Measurements from ENCODE around the gene UBXN10. TPM values are rescaled to one million over a fixed set of nuclear protein-coding genes. Genes with fewer than 3 reads are reported as not detected.

The UBXN10 gene
- total RNA-seq, 1 donor from 2014 or later, result 0.87 TPM

DNA sequence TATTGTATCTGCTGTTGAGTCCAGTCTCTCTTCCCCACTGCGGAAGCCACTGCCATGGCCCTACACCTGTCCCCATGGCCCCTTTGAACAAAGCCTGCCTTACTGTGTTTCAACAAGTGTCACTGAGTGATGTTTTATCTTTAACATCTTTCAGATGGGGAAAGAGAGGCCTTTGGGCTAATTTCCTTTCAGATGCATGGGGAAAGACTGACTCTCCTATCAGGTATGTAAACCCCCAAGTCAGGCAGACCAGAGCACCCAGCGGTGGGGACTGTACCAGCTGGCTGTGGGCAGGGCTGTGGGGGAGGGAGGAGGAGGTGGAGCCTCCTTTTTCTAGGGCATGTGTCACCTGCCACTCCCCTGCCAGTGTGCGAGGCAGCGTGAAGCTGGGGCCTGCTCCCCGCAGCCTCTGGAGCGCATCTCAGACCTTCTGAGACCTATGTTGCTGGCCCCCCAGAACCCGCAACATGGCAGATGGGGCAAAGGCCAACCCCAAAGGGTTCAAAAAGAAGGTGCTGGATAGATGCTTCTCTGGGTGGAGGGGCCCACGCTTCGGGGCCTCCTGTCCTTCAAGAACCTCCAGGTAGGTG is 46.8 kb upstream of the UBXN10 start, which contains the start of gene PLA2G2F:
PLA2G2F (plus strand) TSS at position 363 of the 590 bp plus-strand sequence; CDS start at position 468, 105 bp downstream.
- ATAC-seq (no peak), DNase-seq (no peak)
- intact Hi-C loops (cut with DNase I), result no loop called here
- TF ChIP-seq, protein P1, sequence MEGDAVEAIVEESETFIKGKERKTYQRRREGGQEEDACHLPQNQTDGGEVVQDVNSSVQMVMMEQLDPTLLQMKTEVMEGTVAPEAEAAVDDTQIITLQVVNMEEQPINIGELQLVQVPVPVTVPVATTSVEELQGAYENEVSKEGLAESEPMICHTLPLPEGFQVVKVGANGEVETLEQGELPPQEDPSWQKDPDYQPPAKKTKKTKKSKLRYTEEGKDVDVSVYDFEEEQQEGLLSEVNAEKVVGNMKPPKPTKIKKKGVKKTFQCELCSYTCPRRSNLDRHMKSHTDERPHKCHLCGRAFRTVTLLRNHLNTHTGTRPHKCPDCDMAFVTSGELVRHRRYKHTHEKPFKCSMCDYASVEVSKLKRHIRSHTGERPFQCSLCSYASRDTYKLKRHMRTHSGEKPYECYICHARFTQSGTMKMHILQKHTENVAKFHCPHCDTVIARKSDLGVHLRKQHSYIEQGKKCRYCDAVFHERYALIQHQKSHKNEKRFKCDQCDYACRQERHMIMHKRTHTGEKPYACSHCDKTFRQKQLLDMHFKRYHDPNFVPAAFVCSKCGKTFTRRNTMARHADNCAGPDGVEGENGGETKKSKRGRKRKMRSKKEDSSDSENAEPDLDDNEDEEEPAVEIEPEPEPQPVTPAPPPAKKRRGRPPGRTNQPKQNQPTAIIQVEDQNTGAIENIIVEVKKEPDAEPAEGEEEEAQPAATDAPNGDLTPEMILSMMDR (IDR thresholded peaks at IDR 0.05), result no peak
- Histone ChIP-seq H3K36me3 (no peaks in the 10 kb centered on the region), H3K4me1 (no peaks in the 10 kb centered on the region), H3K27me3 (no peaks in the 10 kb centered on the region), H3K4me3 (no peak within 1 kb of the TSS), H3K9me3 (no peaks in the 10 kb centered on the region), H3K27ac (no peak within 1 kb of the TSS)

DNA sequence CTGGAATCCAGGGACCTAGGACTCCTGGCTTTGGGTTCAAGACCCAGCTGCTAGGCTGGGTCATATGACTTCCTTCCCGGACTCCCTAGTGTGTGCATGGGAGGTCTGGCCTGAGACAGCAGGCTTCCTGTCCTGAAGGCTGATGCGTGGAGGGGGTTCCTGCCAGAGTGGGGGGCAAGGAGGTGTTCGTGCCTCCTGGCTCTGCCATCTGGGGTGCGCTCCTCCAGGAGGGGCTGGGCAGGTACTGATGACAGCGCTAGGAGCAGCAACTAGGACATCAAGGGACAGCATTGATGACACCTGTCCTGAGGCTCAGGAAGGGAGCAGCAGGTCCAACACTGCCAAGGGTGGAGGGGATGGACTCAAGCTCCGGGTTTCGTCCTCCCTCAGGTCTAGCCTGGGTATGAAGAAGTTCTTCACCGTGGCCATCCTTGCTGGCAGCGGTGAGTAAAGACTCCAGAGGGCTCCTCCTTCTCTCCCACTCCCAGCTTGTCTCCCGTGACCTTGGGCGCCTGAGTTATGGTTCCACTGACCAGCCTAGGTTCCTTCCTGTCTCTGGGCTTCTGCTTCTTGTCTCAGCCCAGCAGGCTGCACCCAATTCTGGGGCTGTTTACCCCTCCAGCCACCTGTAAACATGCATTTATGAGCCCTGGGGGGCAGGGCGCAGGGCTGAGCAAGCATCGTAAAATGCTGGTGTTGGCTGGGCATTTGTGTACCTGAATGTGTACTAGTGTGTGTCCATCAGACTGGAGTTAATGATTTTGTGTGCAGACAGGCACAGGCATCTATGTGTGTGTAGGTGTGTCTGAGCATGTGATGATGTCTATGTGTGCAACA is 45.9 kb upstream of the UBXN10 start:
- H3K4me3 ChIP-seq, result no peak overlapping the region
- ATAC-seq, result no peak
- DNase-seq, result no peak
- H3K36me3 ChIP-seq, result no peaks in the 10 kb centered on the region
- intact Hi-C loops (cut with DNase I), result no loop called here
- no peaks in the 10 kb centered on the region for H3K27me3 ChIP-seq
- TF ChIP-seq, protein P1 (IDR thresholded peaks at IDR 0.05), result no peak
- no peaks in the 10 kb centered on the region for H3K4me1 ChIP-seq
- H3K9me3 ChIP-seq, result no peaks in the 10 kb centered on the region
- H3K27ac ChIP-seq, result no peak overlapping the region

DNA sequence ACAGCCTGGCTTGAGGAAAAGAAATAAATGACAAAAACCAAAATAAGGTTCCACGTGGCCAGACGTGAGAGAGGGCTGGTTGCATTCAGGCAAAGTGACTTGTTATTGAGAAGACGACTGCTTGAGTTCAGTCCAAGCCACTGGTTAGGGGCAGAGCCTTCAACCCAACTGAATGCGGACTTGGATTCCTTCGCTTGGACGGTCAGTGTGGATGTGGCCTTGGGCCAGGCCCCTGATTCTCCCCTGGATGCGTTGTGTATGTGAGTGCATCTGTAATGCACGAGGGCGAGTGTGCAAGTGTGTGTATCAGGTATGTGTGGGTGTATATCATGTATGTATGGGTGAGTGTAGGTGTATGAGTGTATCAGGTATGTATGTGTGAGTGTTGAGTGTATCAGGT is 44.9 kb upstream of the UBXN10 start:
- H3K27ac ChIP-seq, result no peak overlapping the region
- no peak overlapping the region for H3K4me3 ChIP-seq
- TF ChIP-seq, protein P1 (IDR thresholded peaks at IDR 0.05), result no peak
- no peaks in the 10 kb centered on the region for H3K27me3 ChIP-seq
- DNase-seq (no peak), ATAC-seq (no peak)
- H3K4me1 ChIP-seq, result no peaks in the 10 kb centered on the region
- no peaks in the 10 kb centered on the region for H3K9me3 ChIP-seq
- intact Hi-C loops (cut with DNase I), result no loop called here
- no peaks in the 10 kb centered on the region for H3K36me3 ChIP-seq

DNA sequence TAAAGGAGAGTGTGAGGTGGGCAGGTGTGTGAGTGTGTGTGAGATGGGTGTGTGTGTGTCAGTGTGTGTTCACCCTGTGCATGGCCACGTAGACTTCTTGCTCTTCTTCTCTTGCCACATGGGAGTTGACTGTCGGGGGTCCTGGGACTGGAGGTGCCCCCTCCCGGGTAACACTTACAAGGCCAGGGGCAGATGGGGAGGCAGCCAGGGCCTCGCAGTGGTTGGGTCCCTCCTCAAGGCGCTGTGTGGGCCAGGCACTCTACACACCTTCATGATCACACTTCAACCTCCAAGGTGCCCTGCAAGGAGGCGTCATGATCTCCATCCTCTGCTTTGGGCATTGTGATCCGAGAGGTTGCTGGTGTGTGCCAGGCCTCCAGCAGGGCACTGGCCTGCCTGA is 44.4 kb upstream of the UBXN10 start:
- no peaks in the 10 kb centered on the region for H3K36me3 ChIP-seq
- intact Hi-C loops (cut with DNase I), result no loop called here
- no peak overlapping the region for H3K4me3 ChIP-seq
- ATAC-seq (no peak), DNase-seq (peak; percentile 40)
- TF ChIP-seq, protein P1 (IDR thresholded peaks at IDR 0.05), result no peak
- no peaks in the 10 kb centered on the region for H3K27me3 ChIP-seq
- no peaks in the 10 kb centered on the region for H3K9me3 ChIP-seq
- no peaks in the 10 kb centered on the region for H3K4me1 ChIP-seq
- no peak overlapping the region for H3K27ac ChIP-seq

DNA sequence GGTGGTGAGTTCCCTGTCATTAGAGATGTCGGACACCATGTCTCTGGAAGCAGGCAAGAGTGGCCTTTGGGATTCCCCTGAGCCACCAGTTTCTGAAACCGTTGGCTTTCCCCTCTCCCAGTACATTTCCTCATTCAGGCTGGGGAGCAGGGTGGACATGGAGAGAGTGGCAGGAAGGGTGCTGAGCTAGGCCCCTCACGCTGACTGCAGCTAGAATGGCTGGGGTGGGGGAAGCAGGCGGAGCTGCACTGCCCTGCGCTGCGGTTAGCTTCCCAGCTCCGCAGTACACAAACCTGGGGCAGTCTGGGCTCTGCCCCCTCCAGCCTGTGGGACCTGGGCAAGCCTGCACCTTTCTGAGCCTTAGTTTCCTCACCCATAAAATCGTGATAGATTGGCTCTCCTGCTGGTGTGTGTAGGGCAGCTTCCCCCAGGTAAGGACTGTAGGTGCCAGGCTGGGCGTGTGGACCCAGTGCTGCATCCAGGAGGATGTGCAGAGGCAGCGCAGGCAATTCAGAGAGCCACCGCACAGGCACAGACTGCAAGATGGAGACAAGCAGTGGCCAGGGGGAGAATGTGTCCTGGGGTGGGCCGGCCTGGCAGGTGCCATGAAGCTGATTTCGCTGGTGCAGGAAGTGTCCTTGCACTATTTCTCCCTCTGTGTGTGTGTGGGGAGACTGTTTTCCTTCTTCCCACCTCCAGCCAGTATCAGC is 43.7 kb upstream of the UBXN10 start:
- ATAC-seq (no peak), DNase-seq (peak; percentile 42)
- H3K27ac ChIP-seq, result no peak overlapping the region
- no peaks in the 10 kb centered on the region for H3K27me3 ChIP-seq
- TF ChIP-seq, protein P1 (IDR thresholded peaks at IDR 0.05), result no peak
- H3K36me3 ChIP-seq, result no peaks in the 10 kb centered on the region
- no peak overlapping the region for H3K4me3 ChIP-seq
- H3K4me1 ChIP-seq, result no peaks in the 10 kb centered on the region
- intact Hi-C loops (cut with DNase I), result no loop called here
- H3K9me3 ChIP-seq, result no peaks in the 10 kb centered on the region

Measured in upper lobe of right lung (tissue), 1 donor.